Measurements from ENCODE around the gene PEX5L. TPM values are rescaled to one million over a fixed set of nuclear protein-coding genes. Genes with fewer than 3 reads are reported as not detected.
"Not testable (repeated sequence)": the region's sequence is repeated elsewhere in the genome, so short reads cannot be mapped to it uniquely, and the experiment has no call there.

Gene PEX5L
- total RNA-seq, 2 donors from 2014 or later, result not detected

DNA sequence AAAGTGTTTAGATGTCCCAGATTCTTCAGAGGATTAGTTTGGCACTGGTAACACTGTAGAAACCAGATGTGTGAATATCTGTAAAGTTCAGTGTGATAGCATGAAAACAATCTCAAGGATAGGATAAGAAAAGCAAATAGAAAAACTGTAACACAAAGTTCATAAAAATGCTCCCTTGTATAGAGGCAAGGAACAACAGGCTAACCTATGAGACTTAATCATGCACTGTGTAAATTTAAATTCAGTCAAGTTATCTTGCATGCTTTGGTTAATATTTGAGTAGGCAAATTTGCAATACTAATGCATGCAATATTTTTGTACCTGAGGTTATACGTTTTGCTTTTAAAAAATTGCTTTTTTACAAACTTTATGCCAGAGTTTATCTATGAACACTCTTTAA is 239.5 kb downstream of the PEX5L start:
- TF ChIP-seq, protein P1, sequence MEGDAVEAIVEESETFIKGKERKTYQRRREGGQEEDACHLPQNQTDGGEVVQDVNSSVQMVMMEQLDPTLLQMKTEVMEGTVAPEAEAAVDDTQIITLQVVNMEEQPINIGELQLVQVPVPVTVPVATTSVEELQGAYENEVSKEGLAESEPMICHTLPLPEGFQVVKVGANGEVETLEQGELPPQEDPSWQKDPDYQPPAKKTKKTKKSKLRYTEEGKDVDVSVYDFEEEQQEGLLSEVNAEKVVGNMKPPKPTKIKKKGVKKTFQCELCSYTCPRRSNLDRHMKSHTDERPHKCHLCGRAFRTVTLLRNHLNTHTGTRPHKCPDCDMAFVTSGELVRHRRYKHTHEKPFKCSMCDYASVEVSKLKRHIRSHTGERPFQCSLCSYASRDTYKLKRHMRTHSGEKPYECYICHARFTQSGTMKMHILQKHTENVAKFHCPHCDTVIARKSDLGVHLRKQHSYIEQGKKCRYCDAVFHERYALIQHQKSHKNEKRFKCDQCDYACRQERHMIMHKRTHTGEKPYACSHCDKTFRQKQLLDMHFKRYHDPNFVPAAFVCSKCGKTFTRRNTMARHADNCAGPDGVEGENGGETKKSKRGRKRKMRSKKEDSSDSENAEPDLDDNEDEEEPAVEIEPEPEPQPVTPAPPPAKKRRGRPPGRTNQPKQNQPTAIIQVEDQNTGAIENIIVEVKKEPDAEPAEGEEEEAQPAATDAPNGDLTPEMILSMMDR (IDR thresholded peaks at IDR 0.05), result no peak
- no peak overlapping the region for H3K27ac ChIP-seq

DNA sequence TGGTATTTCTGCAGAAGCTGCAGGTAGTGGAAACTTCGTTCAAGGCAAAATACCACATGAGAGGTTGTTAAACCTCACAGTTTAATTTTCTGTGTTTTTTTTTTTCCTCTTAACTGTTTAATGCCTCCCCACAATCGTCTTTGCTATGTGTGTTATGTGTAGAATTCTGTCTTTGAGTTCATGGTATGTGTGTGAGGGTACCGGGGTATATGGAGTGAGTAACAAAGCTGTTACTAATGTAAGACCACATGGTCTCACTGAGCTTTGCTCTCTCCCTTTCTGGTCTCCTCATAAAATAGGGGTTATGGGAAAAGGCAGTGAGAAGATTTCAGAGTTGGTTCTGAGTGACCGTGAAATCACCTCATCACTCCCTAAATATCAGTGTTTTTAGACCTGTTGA is 240.3 kb downstream of the PEX5L start:
- Histone ChIP-seq H3K4me3 (no peak overlapping the region), H3K36me3 (no peaks in the 10 kb centered on the region), H3K4me1 (ENCODE audit: control insufficient read depth in 1 of 2, low read depth in 2 of 2) (no peaks in the 10 kb centered on the region), H3K9me3 (no peaks in the 10 kb centered on the region), H3K27me3 (replicated peaks; ENCODE audit: insufficient read depth) (no peaks in the 10 kb centered on the region), H3K27ac (no peak overlapping the region)
- DNase-seq (ENCODE audit: low spot score) (no peak), ATAC-seq (ENCODE audit: insufficient number of reproducible peaks, low FRiP score, low read depth) (no peak)
- TF ChIP-seq, protein P1 (IDR thresholded peaks at IDR 0.05), result no peak

More for the DNA sequence above, 239.5 kb downstream of the PEX5L start:
- H3K4me3 ChIP-seq, result no peak overlapping the region
- no peaks in the 10 kb centered on the region for H3K9me3 ChIP-seq
- H3K36me3 ChIP-seq, result no peaks in the 10 kb centered on the region
- no peak for DNase-seq (ENCODE audit: low spot score)
- no peaks in the 10 kb centered on the region for H3K27me3 ChIP-seq (replicated peaks; ENCODE audit: insufficient read depth)
- no peaks in the 10 kb centered on the region for H3K4me1 ChIP-seq (ENCODE audit: control insufficient read depth in 1 of 2, low read depth in 2 of 2)
- no peak for ATAC-seq (ENCODE audit: insufficient number of reproducible peaks, low FRiP score, low read depth)

DNA sequence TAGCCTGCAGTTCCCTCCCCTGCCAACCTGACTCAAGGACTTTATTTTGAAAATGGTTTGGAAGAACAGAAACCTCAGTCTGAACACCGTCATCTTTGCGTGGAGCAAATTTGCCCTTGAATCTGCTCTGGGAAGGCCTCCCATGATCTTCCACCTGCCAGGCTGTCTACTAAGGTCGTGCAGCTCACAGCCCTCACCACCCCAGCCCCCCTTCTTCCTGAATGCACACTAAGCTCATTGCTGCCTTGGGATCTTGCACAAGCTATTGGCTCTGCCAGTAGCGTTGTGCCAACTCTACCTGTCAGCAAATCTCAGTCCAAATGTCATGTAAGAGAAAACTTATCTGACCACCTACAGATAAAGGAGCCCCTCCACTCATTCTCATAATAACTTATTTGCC is 242.4 kb downstream of the PEX5L start:
- Histone ChIP-seq H3K36me3 (no peaks in the 10 kb centered on the region), H3K9me3 (no peaks in the 10 kb centered on the region), H3K4me1 (ENCODE audit: control insufficient read depth in 1 of 2, low read depth in 2 of 2) (no peaks in the 10 kb centered on the region), H3K27me3 (replicated peaks; ENCODE audit: insufficient read depth) (no peaks in the 10 kb centered on the region), H3K4me3 (no peak overlapping the region), H3K27ac (no peak overlapping the region)
- ATAC-seq (ENCODE audit: insufficient number of reproducible peaks, low FRiP score, low read depth), result no peak
- no peak for DNase-seq (ENCODE audit: low spot score)
- TF ChIP-seq, protein P1 (IDR thresholded peaks at IDR 0.05), result no peak

DNA sequence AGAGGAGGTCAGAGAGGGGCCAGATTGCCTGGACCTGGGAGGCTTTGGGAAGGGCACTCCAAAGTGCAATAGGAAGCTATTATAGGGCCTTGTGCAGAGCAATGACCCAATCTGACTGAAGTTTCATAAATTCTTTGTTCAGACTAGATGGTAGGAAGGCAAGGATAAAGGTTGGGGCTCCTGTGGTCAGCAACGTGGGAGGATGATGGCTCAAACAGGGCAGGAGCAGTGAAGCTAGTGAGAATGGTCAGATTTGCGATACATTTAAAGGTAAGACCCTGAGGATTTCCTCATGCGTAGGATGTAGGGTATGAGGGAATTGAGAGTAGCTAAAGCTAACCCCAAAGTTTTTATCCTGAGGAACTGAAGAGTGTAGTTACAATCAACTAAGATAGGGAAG is 244.9 kb downstream of the PEX5L start:
- Histone ChIP-seq H3K36me3 (no peaks in the 10 kb centered on the region), H3K4me1 (ENCODE audit: control insufficient read depth in 1 of 2, low read depth in 2 of 2) (no peaks in the 10 kb centered on the region), H3K27ac (no peak overlapping the region), H3K27me3 (replicated peaks; ENCODE audit: insufficient read depth) (no peaks in the 10 kb centered on the region), H3K4me3 (no peak overlapping the region), H3K9me3 (no peaks in the 10 kb centered on the region)
- TF ChIP-seq, protein P1 (IDR thresholded peaks at IDR 0.05), result no peak
- no peak for ATAC-seq (ENCODE audit: insufficient number of reproducible peaks, low FRiP score, low read depth)
- DNase-seq (ENCODE audit: low spot score), result no peak

DNA sequence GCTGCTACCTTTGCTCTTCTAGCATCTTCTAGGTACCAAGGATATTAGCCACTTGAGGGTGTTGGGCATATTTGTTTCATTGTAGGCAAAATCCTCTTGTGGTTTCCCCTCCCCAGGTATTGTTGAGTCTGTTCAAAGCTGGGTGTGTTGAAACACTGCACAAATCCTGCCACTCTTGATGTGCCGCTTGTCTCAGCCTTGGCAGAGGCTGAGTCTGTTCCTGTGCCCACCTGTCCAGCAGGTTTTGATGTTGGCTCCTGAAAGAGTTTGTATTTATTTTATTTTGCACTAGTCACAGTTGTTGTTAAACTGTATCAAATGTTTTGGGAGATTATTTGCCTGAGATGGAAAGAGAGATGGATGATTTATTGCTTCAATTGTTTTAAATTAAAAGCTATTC is 247.7 kb downstream of the PEX5L start:
- no peaks in the 10 kb centered on the region for H3K27me3 ChIP-seq (replicated peaks; ENCODE audit: insufficient read depth)
- DNase-seq (ENCODE audit: low spot score), result no peak
- no peak for ATAC-seq (ENCODE audit: insufficient number of reproducible peaks, low FRiP score, low read depth)
- H3K9me3 ChIP-seq, result no peaks in the 10 kb centered on the region
- no peaks in the 10 kb centered on the region for H3K36me3 ChIP-seq
- H3K4me1 ChIP-seq (ENCODE audit: control insufficient read depth in 1 of 2, low read depth in 2 of 2), result no peaks in the 10 kb centered on the region
- H3K4me3 ChIP-seq, result no peak overlapping the region
- TF ChIP-seq, protein P1 (IDR thresholded peaks at IDR 0.05), result no peak
- no peak overlapping the region for H3K27ac ChIP-seq

DNA sequence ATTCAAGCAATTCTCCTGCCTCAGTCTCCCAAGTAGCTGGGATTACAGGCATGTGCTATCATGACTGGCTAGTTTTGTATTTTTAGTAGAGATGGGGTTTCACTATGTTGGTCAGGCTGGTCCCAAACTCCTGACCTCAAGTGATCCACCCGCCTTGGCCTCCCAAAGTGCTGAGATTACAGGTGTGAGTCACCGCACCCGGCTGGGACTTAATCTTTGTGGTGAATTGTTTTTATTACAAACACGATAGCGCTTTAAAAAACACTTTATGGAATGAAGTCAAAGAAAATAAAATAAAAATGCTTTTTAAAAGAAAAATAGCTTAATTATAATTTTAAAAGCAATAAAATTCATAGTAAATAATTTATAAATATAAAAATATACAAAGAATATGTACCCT is 253.9 kb downstream of the PEX5L start:
- not testable (repeated sequence) for H3K4me3 ChIP-seq; ATAC-seq (ENCODE audit: insufficient number of reproducible peaks, low FRiP score, low read depth); H3K27ac ChIP-seq; H3K27me3 ChIP-seq (replicated peaks; ENCODE audit: insufficient read depth); H3K36me3 ChIP-seq; DNase-seq (ENCODE audit: low spot score); H3K4me1 ChIP-seq (ENCODE audit: control insufficient read depth in 1 of 2, low read depth in 2 of 2); H3K9me3 ChIP-seq

All from thoracic aorta (tissue), 2 donors.